Measurements from ENCODE around the gene BSCL2. TPM values are rescaled to one million over a fixed set of nuclear protein-coding genes. Genes with fewer than 3 reads are reported as not detected.

Gene BSCL2
- total and polyA plus RNA-seq, 2 of the 13 experiments (the other 11 are each of a cell fraction or from before 2014, with no cell fraction given): 19.5 to 21.1 TPM

- ChIA-PET CTCF (ENCODE audit: low intra/inter-chr PET ratio, low total read pairs) (no interaction called here), POLR2A (interaction anchor here (2.7 to 6.3 kb wide), 3 partner anchors 7 to 14 kb away, joined by 17 to 186 read pairs (median 25); partner anchors contain the start of genes C11orf98, CSKMT, GANAB and LBHD1)
- no peak overlapping the region for H3K4me3 ChIP-seq (replicated peaks in 1 of 3; ENCODE audit: insufficient read depth in 1 of 3, low read depth in 2 of 3, low read length in 3 of 3)
- no peak overlapping the region for H3K4me2 ChIP-seq (ENCODE audit: low read depth, low read length)
- H3K79me2 ChIP-seq (ENCODE audit: insufficient read depth, low read length): peaks cover 12% of the 10 kb centered on the region
- TF ChIP-seq FOXA3 (CRISPR knock-in tag; IDR thresholded peaks at IDR 0.05) (no peak), REL (CRISPR knock-in tag; conservative IDR thresholded peaks at IDR 0.05) (no peak), CCAR2 (optimal IDR thresholded peaks at IDR 0.05; ENCODE audit: low read depth, low read length) (no peak), ZSCAN20 (CRISPR knock-in tag; IDR thresholded peaks at IDR 0.05; ENCODE audit: borderline replicate concordance) (no peak), KDM1A (CRISPR knock-in tag; IDR thresholded peaks at IDR 0.05) (no peak), TGIF2 (CRISPR knock-in tag; IDR thresholded peaks at IDR 0.05) (no peak), ZFP62 (CRISPR knock-in tag; IDR thresholded peaks at IDR 0.05) (no peak), BORCS8-MEF2B (CRISPR knock-in tag; IDR thresholded peaks at IDR 0.05) (no peak), XBP1 (CRISPR knock-in tag; IDR thresholded peaks at IDR 0.05) (no peak), ZNF674 (CRISPR knock-in tag; IDR thresholded peaks at IDR 0.05; ENCODE audit: low read depth) (no peak), PRDM10 (CRISPR knock-in tag; IDR thresholded peaks at IDR 0.05; ENCODE audit: low read depth) (no peak), MAFK (conservative IDR thresholded peaks at IDR 0.05 in 1 of 2, IDR thresholded peaks at IDR 0.05 in 1 of 2; ENCODE audit: low read length in 2 of 2) (no peak)
- TF ChIP-seq, protein P1, sequence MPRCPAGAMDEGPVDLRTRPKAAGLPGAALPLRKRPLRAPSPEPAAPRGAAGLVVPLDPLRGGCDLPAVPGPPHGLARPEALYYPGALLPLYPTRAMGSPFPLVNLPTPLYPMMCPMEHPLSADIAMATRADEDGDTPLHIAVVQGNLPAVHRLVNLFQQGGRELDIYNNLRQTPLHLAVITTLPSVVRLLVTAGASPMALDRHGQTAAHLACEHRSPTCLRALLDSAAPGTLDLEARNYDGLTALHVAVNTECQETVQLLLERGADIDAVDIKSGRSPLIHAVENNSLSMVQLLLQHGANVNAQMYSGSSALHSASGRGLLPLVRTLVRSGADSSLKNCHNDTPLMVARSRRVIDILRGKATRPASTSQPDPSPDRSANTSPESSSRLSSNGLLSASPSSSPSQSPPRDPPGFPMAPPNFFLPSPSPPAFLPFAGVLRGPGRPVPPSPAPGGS (CRISPR knock-in tag; IDR thresholded peaks at IDR 0.05): no peak
- TF ChIP-seq, protein P2, sequence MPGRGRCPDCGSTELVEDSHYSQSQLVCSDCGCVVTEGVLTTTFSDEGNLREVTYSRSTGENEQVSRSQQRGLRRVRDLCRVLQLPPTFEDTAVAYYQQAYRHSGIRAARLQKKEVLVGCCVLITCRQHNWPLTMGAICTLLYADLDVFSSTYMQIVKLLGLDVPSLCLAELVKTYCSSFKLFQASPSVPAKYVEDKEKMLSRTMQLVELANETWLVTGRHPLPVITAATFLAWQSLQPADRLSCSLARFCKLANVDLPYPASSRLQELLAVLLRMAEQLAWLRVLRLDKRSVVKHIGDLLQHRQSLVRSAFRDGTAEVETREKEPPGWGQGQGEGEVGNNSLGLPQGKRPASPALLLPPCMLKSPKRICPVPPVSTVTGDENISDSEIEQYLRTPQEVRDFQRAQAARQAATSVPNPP (CRISPR knock-in tag; IDR thresholded peaks at IDR 0.05): no peak
- intact Hi-C loops (cut with micrococcal nuclease; ENCODE audit: unreplicated experiment) (no loop called here), in situ Hi-C loops (cut with HindIII; ENCODE audit: extremely low pct_ligation_motif_present, low pct_unique_long_range_greater_than_20kb) (no loop called here)
- no peak for ATAC-seq
- BruUV-seq (replicated peaks): no TSS peak
- WGBS (ENCODE audit: low lambda C conversion rate): 33% methylated on average over 5 of the region's 5 CpGs
- H3K36me3 ChIP-seq (replicated peaks in 1 of 2; ENCODE audit: control insufficient read depth in 1 of 2, insufficient read depth in 2 of 2, low read length in 2 of 2): no peaks in the 10 kb centered on the region
- DNase-seq (ENCODE audit: low spot score): no peak
- no peak overlapping the region for H3K27ac ChIP-seq (ENCODE audit: extremely low read length, insufficient read depth, low read length)
- H3K4me1 ChIP-seq (ENCODE audit: insufficient read depth, low read length): peaks cover 26% of the 10 kb centered on the region
- no peak for FAIRE-seq
- no peaks in the 10 kb centered on the region for H3K9me3 ChIP-seq (ENCODE audit: low read length)
- no peak overlapping the region for H3K9ac ChIP-seq (ENCODE audit: insufficient read depth, low read depth, low read length)
- H2AFZ ChIP-seq (ENCODE audit: low read length): no peak overlapping the region
- H3K27me3 ChIP-seq (ENCODE audit: control insufficient read depth in 1 of 2, insufficient read depth in 2 of 2, low read length in 2 of 2): no peaks in the 10 kb centered on the region
- H4K20me1 ChIP-seq (ENCODE audit: insufficient read depth, low read length): no peaks in the 10 kb centered on the region; the same call in 1 of the 2 replicates
Measured at GRCh38 chr11:62656796-62657429, 50.3 kb downstream of the BSCL2 start.

Measured in HepG2 (cell line).